PC-9 (cell line): ENCODE data around the gene PHLDA2. TPM values are rescaled to one million over a fixed set of nuclear protein-coding genes. Genes with fewer than 3 reads are reported as not detected.

Experiments
- BruUV-seq: library from RNA; stranded (reverse); fragments of 400-500 nt; replicated peaks from 2 replicates; lab custom pipeline; 2021; lab: Mats Ljungman, UMichigan
- CTCF ChIA-PET: fragments of 300-600 bp; sonication (Branson Sonifier 250); formaldehyde crosslinking; loops from one replicate; lab custom pipeline; 2022; ENCODE audit warnings: antibody characterized with exemption; lab: Charles Lee
- POLR2A ChIA-PET: fragments of 300-600 bp; sonication (Branson Sonifier 250); formaldehyde crosslinking; loops from one replicate; lab custom pipeline; 2022; ENCODE audit warnings: antibody characterized with exemption; ENCODE audit not compliant: unreplicated experiment; lab: Charles Lee
- DNase-seq, 2 experiments: peaks; one replicate each; pipeline versions ENCODE4 v3.0.0 to v3.0.0-alpha.2; 2015 to 2022; ENCODE audit warnings: mixed read lengths in 1 of 2
- H2AFZ ChIP-seq: fragments of 200-600 bp; sonication (generic); 2 replicates; pipeline ENCODE4 v1.8.1; 2017; ENCODE audit warnings: antibody characterized with exemption
- H3F3A ChIP-seq: fragments of 200-600 bp; sonication (generic); 2 replicates; pipeline ENCODE4 v1.8.1; 2017; ENCODE audit warnings: antibody characterized with exemption, mild to moderate bottlenecking, low read depth; ENCODE audit not compliant: insufficient read depth
- H3K27ac ChIP-seq: fragments of 200-600 bp; sonication (generic); 2 replicates; pipeline ENCODE4 v1.6.1; 2016; ENCODE audit warnings: mixed run types
- H3K27me3 ChIP-seq: fragments of 200-600 bp; sonication (generic); 2 replicates; pipeline ENCODE4 v1.6.1; 2016; ENCODE audit warnings: low read depth, mixed run types; ENCODE audit not compliant: insufficient read depth
- H3K36me3 ChIP-seq: fragments of 200-600 bp; sonication (generic); 2 replicates; pipeline ENCODE4 v1.6.1; 2016; ENCODE audit warnings: low read depth, mixed run types
- H3K4me1 ChIP-seq: fragments of 200-600 bp; sonication (generic); replicated peaks from 2 replicates; pipeline ENCODE4 v1.6.1; 2016; ENCODE audit warnings: mixed run types; ENCODE audit not compliant: insufficient read depth
- H3K4me2 ChIP-seq: fragments of 200-600 bp; sonication (generic); 2 replicates; pipeline ENCODE4 v1.6.1; 2017; ENCODE audit warnings: mixed run types
- H3K4me3 ChIP-seq: fragments of 200-600 bp; sonication (generic); 2 replicates; pipeline ENCODE4 v1.6.1; 2016; ENCODE audit warnings: mixed run types
- H3K79me2 ChIP-seq: fragments of 200-600 bp; sonication (generic); 2 replicates; pipeline ENCODE4 v1.6.1; 2017; ENCODE audit warnings: low read depth, mixed run types
- H3K9me2 ChIP-seq: fragments of 200-600 bp; sonication (generic); 2 replicates; pipeline ENCODE4 v1.8.1; 2017; ENCODE audit warnings: mild to moderate bottlenecking; ENCODE audit not compliant: insufficient read depth
- H3K9me3 ChIP-seq: fragments of 200-600 bp; sonication (generic); 2 replicates; pipeline ENCODE4 v1.8.1; 2016; ENCODE audit warnings: low read depth; ENCODE audit not compliant: insufficient read depth
- H4K20me1 ChIP-seq: fragments of 200-600 bp; sonication (generic); 2 replicates; pipeline ENCODE4 v1.8.1; 2017; ENCODE audit not compliant: insufficient read depth
- EZH2 ChIP-seq: fragments of 200-600 bp; sonication (generic); IDR thresholded peaks from 2 replicates; pipeline ENCODE4 v1.8.0; 2017; ENCODE audit warnings: antibody characterized with exemption, low read depth
- intact Hi-C: fragments of 100-400 bp; cut with micrococcal nuclease; formaldehyde crosslinking; loops from one replicate; pipeline ENCODE4 v1.10.0; 2022; ENCODE audit not compliant: unreplicated experiment
- total RNA-seq: library from RNA; stranded (reverse); gene quantifications from 2 replicates; pipeline ENCODE4 v1.2.3, GENCODE V29; 2021
- TF ChIP-seq, protein P1 (sequence below): fragments of 200-600 bp; sonication (generic); conservative IDR thresholded peaks from 2 replicates; pipeline ENCODE4 v1.6.1; 2017; ENCODE audit warnings: mixed run types, antibody characterized with exemption, mild to moderate bottlenecking, moderate library complexity

The PHLDA2 gene
- total RNA-seq, 1 experiment from 2014 or later = 14.1 TPM

DNA sequence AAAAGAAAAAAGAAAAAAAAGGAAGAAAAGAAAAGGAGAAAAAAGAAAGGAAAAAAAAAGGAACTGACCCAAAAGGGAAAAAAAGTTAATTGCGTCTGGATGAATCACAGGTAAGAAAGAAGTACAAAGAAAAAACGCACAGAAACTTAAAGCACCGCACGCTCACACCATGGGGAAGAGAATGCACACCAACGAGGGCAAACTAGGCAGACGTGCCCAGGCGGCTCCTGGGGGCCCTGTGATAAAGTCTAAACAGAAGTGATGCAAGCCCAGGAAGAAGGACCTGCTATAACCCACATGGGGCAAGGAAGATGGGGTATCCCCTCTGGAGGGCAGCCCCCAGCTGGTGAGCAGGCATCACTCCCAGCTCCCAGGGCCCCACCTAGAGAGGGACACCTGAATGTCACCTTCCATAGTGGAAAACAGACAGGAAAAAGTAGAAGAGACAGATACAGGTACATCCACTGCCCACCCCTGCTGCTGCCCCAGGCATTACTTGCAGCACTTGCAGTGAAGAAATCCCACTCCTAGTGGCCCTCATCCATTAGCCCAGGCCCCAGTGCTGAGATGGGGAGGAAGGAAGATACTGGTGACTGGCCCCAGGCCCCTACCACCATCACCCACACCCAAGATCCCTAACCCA lies 34.0 kb upstream of the PHLDA2 start:
- no peaks in the 10 kb centered on the region for H3K9me3 ChIP-seq
- TF ChIP-seq, protein P1, sequence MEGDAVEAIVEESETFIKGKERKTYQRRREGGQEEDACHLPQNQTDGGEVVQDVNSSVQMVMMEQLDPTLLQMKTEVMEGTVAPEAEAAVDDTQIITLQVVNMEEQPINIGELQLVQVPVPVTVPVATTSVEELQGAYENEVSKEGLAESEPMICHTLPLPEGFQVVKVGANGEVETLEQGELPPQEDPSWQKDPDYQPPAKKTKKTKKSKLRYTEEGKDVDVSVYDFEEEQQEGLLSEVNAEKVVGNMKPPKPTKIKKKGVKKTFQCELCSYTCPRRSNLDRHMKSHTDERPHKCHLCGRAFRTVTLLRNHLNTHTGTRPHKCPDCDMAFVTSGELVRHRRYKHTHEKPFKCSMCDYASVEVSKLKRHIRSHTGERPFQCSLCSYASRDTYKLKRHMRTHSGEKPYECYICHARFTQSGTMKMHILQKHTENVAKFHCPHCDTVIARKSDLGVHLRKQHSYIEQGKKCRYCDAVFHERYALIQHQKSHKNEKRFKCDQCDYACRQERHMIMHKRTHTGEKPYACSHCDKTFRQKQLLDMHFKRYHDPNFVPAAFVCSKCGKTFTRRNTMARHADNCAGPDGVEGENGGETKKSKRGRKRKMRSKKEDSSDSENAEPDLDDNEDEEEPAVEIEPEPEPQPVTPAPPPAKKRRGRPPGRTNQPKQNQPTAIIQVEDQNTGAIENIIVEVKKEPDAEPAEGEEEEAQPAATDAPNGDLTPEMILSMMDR = no peak
- no peak for TF ChIP-seq EZH2
- no peak overlapping the region for H2AFZ ChIP-seq
- ChIA-PET POLR2A (no interaction called here), CTCF (no interaction called here)
- H3K4me3 ChIP-seq = no peak overlapping the region
- H3K79me2 ChIP-seq = no peaks in the 10 kb centered on the region
- DNase-seq = no peak
- H3K27me3 ChIP-seq = no peaks in the 10 kb centered on the region
- H3K4me2 ChIP-seq = no peak overlapping the region
- no peaks in the 10 kb centered on the region for H3K4me1 ChIP-seq
- no peaks in the 10 kb centered on the region for H3K9me2 ChIP-seq
- no TSS peak for BruUV-seq
- no peaks in the 10 kb centered on the region for H3K36me3 ChIP-seq
- no peaks in the 10 kb centered on the region; the same call in 1 of the 2 replicates for H4K20me1 ChIP-seq
- H3K27ac ChIP-seq = no peak overlapping the region
- no peaks in the 10 kb centered on the region for H3F3A ChIP-seq
- intact Hi-C loops = no loop called here

- Histone ChIP-seq H3K9me2 (no peaks in the 10 kb centered on the region), H3K4me1 (no peaks in the 10 kb centered on the region), H3K27me3 (no peaks in the 10 kb centered on the region), H4K20me1 (no peaks in the 10 kb centered on the region; the same call in 1 of the 2 replicates), H2AFZ (no peak overlapping the region), H3K9me3 (no peaks in the 10 kb centered on the region), H3K27ac (no peak overlapping the region), H3K4me2 (no peak overlapping the region), H3K79me2 (no peaks in the 10 kb centered on the region), H3F3A (no peaks in the 10 kb centered on the region), H3K4me3 (no peak overlapping the region), H3K36me3 (no peaks in the 10 kb centered on the region)
- POLR2A ChIA-PET = no interaction called here
- intact Hi-C loops = no loop called here
- CTCF ChIA-PET = interaction anchor here (0.6 kb wide), 1 partner anchor 31 kb away, joined by 6 read pairs; no protein-coding TSS in a partner anchor
- TF ChIP-seq EZH2 = no peak
- TF ChIP-seq, protein P1 = no peak
- no peak for DNase-seq
- BruUV-seq = no TSS peak
Measured at GRCh38 chr11:2961080-2961479, 31.9 kb upstream of the PHLDA2 start.

GRCh38 chr11:2960139-2960538 lies 30.9 kb upstream of the PHLDA2 start:
- Histone ChIP-seq H3K79me2 (no peaks in the 10 kb centered on the region), H3K4me1 (no peaks in the 10 kb centered on the region), H3K4me3 (no peak overlapping the region), H2AFZ (no peak overlapping the region), H3K36me3 (no peaks in the 10 kb centered on the region), H3K9me3 (no peaks in the 10 kb centered on the region), H3K4me2 (no peak overlapping the region), H3K27ac (no peak overlapping the region), H3F3A (no peaks in the 10 kb centered on the region), H4K20me1 (no peaks in the 10 kb centered on the region; the same call in 1 of the 2 replicates), H3K9me2 (no peaks in the 10 kb centered on the region), H3K27me3 (no peaks in the 10 kb centered on the region)
- no peak for DNase-seq
- CTCF ChIA-PET = no interaction called here
- TF ChIP-seq EZH2 = no peak
- TF ChIP-seq, protein P1 = no peak
- intact Hi-C loops = no loop called here
- no TSS peak for BruUV-seq
- POLR2A ChIA-PET = no interaction called here
